IMR-90 (cell line): ENCODE results near the gene C3orf38. TPM values are rescaled to one million over a fixed set of nuclear protein-coding genes. Genes with fewer than 3 reads are reported as not detected.
"Not testable (repeated sequence)": the region's sequence is repeated elsewhere in the genome, so short reads cannot be mapped to it uniquely, and the experiment has no call there.

Experiments used
- ATAC-seq: fragments of 200-7000 bp; cut with Tn5 transposase; 2 replicates; pipeline ENCODE4 v1.9.1; 2020; ENCODE audit warnings: low read depth, mild to moderate bottlenecking, moderate library complexity
- BruUV-seq: library from RNA; stranded (reverse); fragments of 400-500 nt; replicated peaks from 2 replicates; lab custom pipeline; 2021; lab: Mats Ljungman, UMichigan
- CTCF ChIA-PET: fragments of 300-600 bp; formaldehyde crosslinking; extraction: SDS; loops from one replicate; lab custom pipeline; 2021; ENCODE audit warnings: antibody characterized with exemption; lab: Yijun Ruan, JAX
- POLR2A ChIA-PET: fragments of 300-600 bp; sonication (Branson Sonifier 250); formaldehyde crosslinking; loops from one replicate; lab custom pipeline; 2022; ENCODE audit warnings: antibody characterized with exemption; ENCODE audit not compliant: unreplicated experiment; lab: Charles Lee
- DNase-seq: peaks from one replicate; pipeline ENCODE4 v3.0.0; 2013
- H2AFZ ChIP-seq: replicated peaks from 2 replicates; pipeline ENCODE3; 2013; ENCODE audit warnings: low read length, mild to moderate bottlenecking; ENCODE audit not compliant: poor library complexity
- H2AK5ac ChIP-seq: 2 replicates; pipeline ENCODE4 v1.6.1; 2013; ENCODE audit warnings: low read depth, low read length, inconsistent platforms
- H2AK9ac ChIP-seq: replicated peaks from 2 replicates; pipeline ENCODE3; 2013; ENCODE audit warnings: mild to moderate bottlenecking, low read depth, low read length, moderate library complexity; ENCODE audit not compliant: poor library complexity
- H2BK120ac ChIP-seq: 2 replicates; pipeline ENCODE4 v1.6.1; 2013; ENCODE audit warnings: low read depth, low read length, inconsistent platforms
- H2BK15ac ChIP-seq: 3 replicates; pipeline ENCODE4 v1.6.1; 2013; ENCODE audit warnings: low read depth, low read length, inconsistent platforms
- H2BK20ac ChIP-seq: 2 replicates; pipeline ENCODE4 v1.6.1; 2013; ENCODE audit warnings: low read depth, mild to moderate bottlenecking, inconsistent platforms, low read length, moderate library complexity
- H2BK5ac ChIP-seq: 2 replicates; pipeline ENCODE4 v1.6.1; 2013; ENCODE audit warnings: mild to moderate bottlenecking, low read depth, low read length, inconsistent platforms; ENCODE audit not compliant: poor library complexity, severe bottlenecking
- H3K14ac ChIP-seq: replicated peaks from 2 replicates; pipeline ENCODE4 v1.6.1; 2013; ENCODE audit warnings: low read depth, low read length, inconsistent platforms
- H3K18ac ChIP-seq: 2 replicates; pipeline ENCODE4 v1.6.1; 2013; ENCODE audit warnings: low read depth, low read length, control low read depth
- H3K23ac ChIP-seq: 2 replicates; pipeline ENCODE4 v1.6.1; 2013; ENCODE audit warnings: low read depth, low read length, inconsistent platforms
- H3K27ac ChIP-seq: 2 replicates; pipeline ENCODE4 v1.5.1; 2013; ENCODE audit warnings: mild to moderate bottlenecking, control low read depth, low read length; ENCODE audit not compliant: insufficient read depth
- H3K27me3 ChIP-seq: 2 replicates; pipeline ENCODE4 v1.6.1; 2013; ENCODE audit warnings: low read length; ENCODE audit not compliant: control insufficient read depth, insufficient read depth
- H3K36me3 ChIP-seq: 2 replicates; pipeline ENCODE4 v1.6.1; 2013; ENCODE audit warnings: low read length, mixed read lengths; ENCODE audit not compliant: control insufficient read depth, insufficient read depth
- H3K4ac ChIP-seq: 2 replicates; pipeline ENCODE4 v1.6.1; 2013; ENCODE audit warnings: low read depth, low read length, inconsistent platforms
- H3K4me1 ChIP-seq: 2 replicates; pipeline ENCODE4 v1.6.1; 2013; ENCODE audit warnings: low read length, mixed read lengths; ENCODE audit not compliant: control insufficient read depth, insufficient read depth
- H3K4me2 ChIP-seq: 2 replicates; pipeline ENCODE4 v1.6.1; 2013; ENCODE audit warnings: low read depth, mild to moderate bottlenecking, control low read depth, low read length, moderate library complexity
- H3K4me3 ChIP-seq: 2 replicates; pipeline ENCODE4 v1.5.1; 2013; ENCODE audit warnings: low read depth, mild to moderate bottlenecking, control low read depth, low read length, moderate library complexity; ENCODE audit not compliant: insufficient read depth
- H3K56ac ChIP-seq: 2 replicates; pipeline ENCODE4 v1.6.1; 2013; ENCODE audit warnings: low read length, inconsistent platforms; ENCODE audit not compliant: insufficient read depth; ENCODE audit errors: extremely low read depth
- H3K79me1 ChIP-seq, 2 experiments: 2 replicates each; pipeline ENCODE4 v1.6.1; 2013; ENCODE audit warnings: low read length in 2 of 2, inconsistent platforms in 1 of 2, low read depth in 1 of 2
- H3K9ac ChIP-seq: 2 replicates; pipeline ENCODE4 v1.6.1; 2013; ENCODE audit warnings: low read depth, low read length, control low read depth
- H3K9me1 ChIP-seq: 2 replicates; pipeline ENCODE4 v1.6.1; 2013; ENCODE audit warnings: low read length, inconsistent platforms; ENCODE audit not compliant: insufficient read depth
- H3K9me3 ChIP-seq: 2 replicates; pipeline ENCODE4 v1.6.1; 2013; ENCODE audit warnings: low read length; ENCODE audit not compliant: control insufficient read depth, insufficient read depth
- H4K20me1 ChIP-seq: 2 replicates; pipeline ENCODE4 v1.6.1; 2013; ENCODE audit warnings: low read length, inconsistent platforms; ENCODE audit not compliant: insufficient read depth
- H4K5ac ChIP-seq: 2 replicates; pipeline ENCODE4 v1.6.1; 2013; ENCODE audit warnings: mild to moderate bottlenecking, low read depth, low read length, control low read depth
- H4K8ac ChIP-seq, 2 experiments: 2 replicates each; pipeline ENCODE4 v1.6.1; 2013; ENCODE audit warnings: low read depth in 2 of 2, low read length in 2 of 2, control low read depth in 1 of 2, inconsistent platforms in 1 of 2
- H4K91ac ChIP-seq: 2 replicates; pipeline ENCODE4 v1.6.1; 2013; ENCODE audit warnings: low read depth, low read length, inconsistent platforms; ENCODE audit not compliant: insufficient read depth
- WGBS, 2 experiments: methylation state at CpG; one replicate each; pipeline versions ENCODE4 v1.1.5 to v1.1.7; 2013; ENCODE audit warnings: missing lambda C conversion rate in 2 of 2; ENCODE audit not compliant: insufficient read length in 1 of 2; ENCODE audit errors: extremely low coverage in 2 of 2; 5-methylcytosine and 5-hydroxymethylcytosine counted together
- dilution Hi-C: fragments of 300-500 bp; cut with HindIII; formaldehyde crosslinking; loops from one replicate; pipeline ENCODE4 v1.14.3; 2018; ENCODE audit warnings: low sequenced_read_pairs; ENCODE audit not compliant: unreplicated experiment
- in situ Hi-C: fragments of 300-500 bp; cut with MboI; formaldehyde crosslinking; loops from 3 replicates; pipeline ENCODE4 v1.14.3; 2019; ENCODE audit warnings: low sequenced_read_pairs, inconsistent platforms, mixed read lengths
- intact Hi-C: fragments of 100-400 bp; cut with micrococcal nuclease; formaldehyde crosslinking; loops from 2 replicates; pipeline ENCODE4 v1.10.0; 2022
- polyA plus RNA-seq, 3 experiments: library from polyadenylated mRNA; depleted of rRNA; stranded (reverse); fragments of >200 nt; gene quantifications; 2 replicates each; pipeline ENCODE4 v1.2.3, GENCODE V29; 2012; ENCODE audit warnings: low replicate concordance in 1 of 3
- total RNA-seq: library from RNA; depleted of rRNA; stranded (reverse); fragments of >200 nt; gene quantifications from 2 replicates; pipeline ENCODE4 v1.2.3, GENCODE V29; 2012

C3orf38 gene
- total and polyA plus RNA-seq, 2 of the 4 experiments (the other 2 are of a cell fraction), result 11.1 to 16.7 TPM

DNA sequence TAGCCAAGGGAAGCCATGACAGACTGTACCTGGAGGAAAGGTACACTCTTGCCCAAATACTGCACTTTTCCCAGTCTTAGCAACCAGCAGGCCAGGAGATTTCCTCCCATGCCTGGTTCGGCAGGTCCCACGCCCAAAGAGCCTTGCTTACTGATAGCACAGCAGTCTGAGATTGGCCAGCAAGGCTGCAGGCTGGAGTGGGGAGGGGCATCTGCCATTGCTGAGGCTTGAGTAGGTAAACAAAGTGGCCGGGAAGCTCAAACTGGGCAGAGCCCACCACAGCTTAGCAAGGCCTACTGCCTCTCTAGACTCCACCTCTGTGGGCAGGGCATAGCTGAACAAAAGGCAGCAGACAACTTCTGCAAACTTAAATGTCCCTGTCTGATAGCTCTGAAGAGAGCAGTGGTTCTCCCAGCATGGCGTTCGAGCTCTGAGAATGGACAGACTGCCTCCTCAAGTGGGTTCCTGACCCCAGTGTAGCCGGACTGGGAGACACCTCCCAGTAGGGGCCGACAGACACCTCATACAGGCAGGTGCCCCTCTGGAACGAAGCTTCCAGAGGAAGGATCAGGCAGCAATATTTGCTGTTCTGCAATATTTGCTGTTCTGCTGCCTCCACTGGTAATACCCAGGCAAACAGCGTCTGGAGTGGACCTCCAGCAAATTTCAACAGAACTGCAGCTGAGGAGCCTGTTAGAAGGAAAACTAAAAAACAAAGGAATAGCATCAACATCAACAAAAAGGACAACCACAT is 32.6 kb downstream of the C3orf38 start:
- H4K20me1 ChIP-seq, BruUV-seq, in situ Hi-C loops, H3K36me3 ChIP-seq, H2BK120ac ChIP-seq, H2AK5ac ChIP-seq, H3K23ac ChIP-seq, H3K4ac ChIP-seq, H3K4me1 ChIP-seq, H3K4me3 ChIP-seq, dilution Hi-C loops, ATAC-seq, DNase-seq, H3K9me3 ChIP-seq, H3K9me1 ChIP-seq, H4K91ac ChIP-seq, H4K5ac ChIP-seq, H3K4me2 ChIP-seq, H3K14ac ChIP-seq, H2AFZ ChIP-seq, H2BK5ac ChIP-seq, H4K8ac ChIP-seq, POLR2A ChIA-PET, H3K79me1 ChIP-seq, H3K18ac ChIP-seq, H2AK9ac ChIP-seq, H3K27me3 ChIP-seq, H3K27ac ChIP-seq, H3K9ac ChIP-seq, H2BK20ac ChIP-seq, H2BK15ac ChIP-seq, H3K56ac ChIP-seq: not testable (repeated sequence)
- 67% methylated on average over 1 of the region's 9 CpGs; no CpG with 5 or more reads in 1 of the 2 experiments for WGBS, 2 experiments
- CTCF ChIA-PET, result interaction anchor here (0.6 kb wide), 1 partner anchor 918 kb away, joined by 3 read pairs; no protein-coding TSS in a partner anchor
- intact Hi-C loops, result loop anchor here (5.0 kb wide), 1 partner anchor 125 kb away; the partner anchor contains the start of genes CGGBP1 and ZNF654
